GM21528 (cell line): ENCODE measurements around the gene TIMM22.

ENCODE experiments used
- ATAC-seq: cut with Tn5 transposase; IDR thresholded peaks from one replicate; pipeline ENCODE4 v1.9.1; 2021; ENCODE audit warnings: mild to moderate bottlenecking, moderate library complexity; ENCODE audit not compliant: unreplicated experiment, low FRiP score

TIMM22 gene

DNA sequence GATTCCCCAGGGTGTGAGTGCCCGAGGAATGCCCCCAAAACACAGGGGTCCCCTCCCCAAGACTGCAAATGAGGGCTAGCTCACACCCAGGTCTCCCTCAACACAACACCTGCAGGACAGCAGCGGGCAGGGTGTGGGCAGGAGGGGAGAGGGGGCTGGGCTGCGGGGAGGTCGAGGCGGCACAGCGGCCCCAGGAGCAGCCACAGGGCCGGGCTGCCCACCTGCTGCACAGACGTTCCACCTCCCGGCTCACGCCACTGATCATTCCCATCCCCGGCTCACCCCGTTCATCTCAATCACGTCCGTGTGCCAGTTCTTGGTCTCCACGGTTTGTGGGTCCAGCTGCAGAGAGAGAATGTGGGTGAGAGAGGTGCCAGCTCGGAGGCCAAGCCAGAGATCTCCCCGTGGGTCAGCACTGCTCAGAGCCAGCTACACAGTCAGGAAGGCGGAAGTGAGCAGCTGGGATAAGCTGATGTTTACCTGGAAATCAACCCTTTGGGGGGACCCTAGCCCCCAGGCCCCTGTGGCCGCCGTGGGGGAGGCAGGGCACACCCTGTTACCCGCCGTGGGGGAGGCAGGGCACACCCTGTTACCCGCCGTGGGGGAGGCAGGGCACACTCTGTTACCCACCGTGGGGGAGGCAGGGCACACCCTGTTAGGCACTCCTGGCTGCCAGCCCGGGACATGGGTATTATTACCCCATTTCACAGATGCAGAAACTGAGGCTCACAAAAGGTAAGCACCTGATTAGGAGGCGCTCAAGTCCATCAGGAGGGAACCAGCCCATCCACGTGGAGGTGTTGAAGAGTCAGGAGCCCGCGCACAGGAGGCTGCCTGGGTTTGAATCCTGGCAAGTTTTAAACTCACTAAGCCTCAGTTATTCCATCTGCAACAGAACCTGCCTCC, 16.1 kb downstream of the TIMM22 start:
- no peak for ATAC-seq

DNA sequence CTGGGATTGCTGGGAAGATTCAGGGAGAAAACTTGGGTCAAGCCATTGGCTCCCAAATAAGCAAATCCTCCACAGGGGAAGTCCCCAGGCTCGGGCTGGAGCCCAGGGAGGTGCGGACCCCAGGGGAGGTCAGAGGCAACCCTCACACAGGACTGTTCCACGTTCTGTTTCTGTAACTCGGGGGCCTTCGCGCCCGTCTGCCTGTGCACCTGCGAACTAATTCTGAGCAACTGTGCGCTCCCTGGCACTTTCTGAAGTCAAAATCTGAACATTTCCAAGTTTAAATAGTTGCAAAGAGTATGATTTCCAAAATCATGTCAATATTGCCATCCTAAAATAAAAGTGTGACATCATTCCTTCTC, 16.8 kb downstream of the TIMM22 start:
- no peak for ATAC-seq

DNA sequence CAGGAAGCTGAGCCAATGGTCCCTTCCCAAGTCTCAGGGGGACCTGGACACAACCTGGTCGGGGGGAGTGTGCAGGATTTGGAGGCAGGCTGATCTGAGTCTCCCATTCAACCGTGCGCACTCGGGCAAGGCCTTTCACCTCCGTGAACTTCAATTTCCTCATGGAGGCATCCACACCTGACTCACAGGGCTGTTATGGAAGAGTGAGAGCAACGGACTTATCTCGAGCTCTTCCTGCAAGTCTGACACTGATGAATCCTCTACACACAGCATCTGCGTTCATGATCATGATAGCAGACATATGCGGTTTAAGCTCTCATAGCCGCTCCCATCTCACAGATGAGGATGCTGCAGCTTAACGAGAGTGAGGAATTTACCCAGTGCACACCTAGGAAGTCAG, 21.6 kb downstream of the TIMM22 start:
- no peak for ATAC-seq

DNA sequence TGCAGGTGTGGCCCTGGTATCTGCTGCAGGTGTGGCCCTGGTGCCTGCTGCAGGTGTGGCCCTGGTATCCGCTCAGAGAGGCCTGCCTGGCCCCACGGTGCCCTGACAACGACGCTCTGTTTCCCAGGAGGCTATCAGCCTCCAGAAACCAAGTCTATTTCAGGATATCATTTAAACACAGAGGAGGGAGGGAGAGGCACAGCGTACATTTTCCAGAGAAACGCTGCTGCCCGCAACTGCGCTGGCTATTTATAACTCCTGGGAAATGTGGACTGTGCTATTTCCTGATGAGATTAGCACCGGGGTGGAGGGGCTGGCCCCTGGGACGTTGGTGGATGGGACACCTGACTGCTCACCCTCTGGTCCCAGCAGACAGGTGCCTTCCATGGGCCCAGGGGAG, 22.5 kb downstream of the TIMM22 start:
- ATAC-seq = no peak

DNA sequence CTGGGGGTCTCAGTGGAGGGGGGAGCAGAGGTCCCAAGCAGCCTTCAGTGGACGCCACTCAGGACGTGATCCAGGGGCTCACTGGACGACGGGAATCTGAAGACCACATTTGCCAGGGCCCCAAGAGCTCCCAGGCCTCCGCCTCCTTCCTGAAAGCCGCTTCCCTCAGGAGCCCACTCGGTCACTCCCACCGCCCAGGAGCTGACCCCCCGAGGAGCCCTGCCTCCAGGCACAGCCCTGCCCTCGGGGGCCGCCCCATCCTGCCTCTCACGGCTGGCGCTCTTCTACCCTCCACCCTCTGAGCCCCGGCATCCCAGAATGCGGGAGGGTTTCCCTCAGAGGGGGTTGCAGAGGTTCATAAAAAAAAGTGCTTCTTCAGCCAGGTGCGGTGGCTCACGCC, 24.2 kb downstream of the TIMM22 start:
- ATAC-seq = no peak

DNA sequence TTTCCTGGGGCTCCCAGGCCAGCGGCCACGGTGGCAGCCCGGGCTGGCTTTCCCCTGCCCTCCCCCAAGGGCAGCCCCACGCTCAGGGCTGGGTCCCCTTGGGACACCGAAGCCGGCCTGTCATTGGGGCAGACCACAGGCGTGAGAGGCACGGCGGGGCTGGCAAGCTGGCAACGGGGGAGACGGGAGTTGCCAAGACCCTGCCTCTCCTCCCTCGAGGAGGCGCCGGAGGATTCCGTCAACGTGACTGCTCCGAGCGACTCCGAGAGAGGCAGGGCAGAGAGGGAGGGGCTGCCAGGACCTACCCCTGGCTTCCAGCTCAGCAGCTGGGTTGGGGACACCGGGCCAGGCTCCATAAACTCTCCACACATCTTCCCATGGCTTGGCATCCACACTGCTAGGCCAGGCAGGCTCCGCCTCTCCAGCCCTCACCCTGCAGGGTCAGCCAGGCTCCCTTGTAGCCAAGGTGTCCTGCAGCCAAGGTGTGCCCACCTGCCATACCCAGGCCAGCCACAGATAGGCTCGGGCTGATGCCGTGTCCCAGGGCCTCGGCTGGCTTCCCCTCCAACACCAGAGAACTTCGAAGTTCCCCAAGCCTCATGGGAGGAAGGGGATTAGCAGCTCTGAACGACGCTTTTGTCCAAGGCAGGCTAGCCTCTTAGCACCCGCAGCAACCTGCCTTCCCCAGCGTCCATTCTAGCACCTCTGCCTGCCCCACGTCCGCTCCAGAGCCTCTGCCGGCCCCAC, 25.5 kb downstream of the TIMM22 start:
- no peak for ATAC-seq

DNA sequence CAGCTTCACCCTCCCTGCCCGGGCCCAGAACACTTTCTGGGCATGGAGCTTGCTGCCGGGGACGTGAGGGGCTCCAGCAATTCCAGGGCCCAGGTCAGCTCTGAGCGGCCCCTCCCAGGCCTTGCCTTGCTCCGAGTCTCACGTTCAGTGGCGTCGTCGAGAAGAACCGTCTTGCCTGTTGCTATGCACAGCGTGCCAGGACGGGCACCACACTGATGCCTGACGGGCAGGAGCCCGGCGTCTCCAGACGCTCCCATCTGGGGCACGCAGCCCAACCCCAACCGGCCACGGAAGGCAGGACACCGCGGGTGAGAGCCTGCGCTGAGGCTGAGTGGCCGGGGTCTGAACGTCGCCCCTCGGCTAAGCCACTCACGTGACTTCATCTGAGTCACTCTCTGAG, 27.1 kb downstream of the TIMM22 start:
- no peak for ATAC-seq

DNA sequence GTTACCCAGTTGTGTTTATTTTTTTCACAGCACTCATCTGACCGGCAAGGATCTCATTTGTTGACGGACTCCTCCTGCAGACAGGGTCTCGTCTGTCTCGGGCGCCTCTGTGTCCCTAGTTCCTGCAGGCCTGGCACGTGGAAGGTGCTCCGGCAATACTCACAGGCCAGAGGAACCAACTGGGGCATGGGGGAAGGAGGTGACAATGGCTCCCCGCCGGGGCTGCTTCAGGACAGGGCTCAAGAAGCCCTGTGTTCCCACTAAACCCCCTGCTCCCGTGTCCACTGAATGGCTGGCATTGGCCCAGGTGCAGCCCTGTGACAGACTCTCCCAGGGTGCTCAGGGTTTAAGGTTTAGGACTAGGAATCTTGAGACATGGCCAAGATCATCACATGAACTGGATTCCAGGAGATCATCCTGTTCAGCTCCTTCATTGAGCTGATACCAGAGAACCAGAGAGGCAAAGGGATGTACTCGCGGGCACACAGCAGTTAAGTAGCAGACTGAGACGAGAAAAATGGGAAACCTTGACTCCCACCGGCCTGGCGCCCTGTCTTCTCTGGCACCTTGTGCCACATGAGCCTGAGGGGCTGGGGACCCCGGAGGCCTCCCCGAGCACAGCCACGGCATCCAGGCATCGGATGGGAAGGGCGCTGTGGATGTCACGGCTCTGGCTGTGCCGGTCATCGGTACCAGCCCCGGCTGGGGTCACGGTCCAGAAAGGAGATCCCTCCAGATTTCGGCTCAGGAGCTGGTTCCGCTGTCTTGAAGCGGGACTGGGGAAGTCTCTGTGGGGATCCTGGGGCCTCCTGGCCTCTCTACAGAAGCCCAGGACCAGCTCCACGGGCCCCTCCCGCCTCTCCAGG, 29.0 kb downstream of the TIMM22 start:
- no peak for ATAC-seq

DNA sequence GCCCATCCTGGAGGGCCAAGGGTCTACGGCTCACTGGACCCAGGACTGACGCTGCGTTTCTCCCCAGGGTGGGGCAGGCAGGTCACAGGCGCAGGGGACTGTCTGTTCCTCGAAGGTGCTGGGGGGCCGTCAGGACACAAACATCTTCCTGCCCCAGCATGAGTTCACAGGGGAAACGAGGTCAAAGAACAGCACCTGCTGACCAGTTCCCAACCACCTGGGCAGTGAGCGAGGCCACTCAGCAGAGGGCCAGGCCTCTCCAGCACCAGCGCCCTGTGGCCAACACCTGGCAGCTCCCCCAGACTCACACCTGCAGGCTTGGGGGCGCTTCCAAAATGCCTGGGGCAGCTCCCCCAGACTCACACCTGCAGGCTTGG, 29.7 kb downstream of the TIMM22 start:
- no peak for ATAC-seq

DNA sequence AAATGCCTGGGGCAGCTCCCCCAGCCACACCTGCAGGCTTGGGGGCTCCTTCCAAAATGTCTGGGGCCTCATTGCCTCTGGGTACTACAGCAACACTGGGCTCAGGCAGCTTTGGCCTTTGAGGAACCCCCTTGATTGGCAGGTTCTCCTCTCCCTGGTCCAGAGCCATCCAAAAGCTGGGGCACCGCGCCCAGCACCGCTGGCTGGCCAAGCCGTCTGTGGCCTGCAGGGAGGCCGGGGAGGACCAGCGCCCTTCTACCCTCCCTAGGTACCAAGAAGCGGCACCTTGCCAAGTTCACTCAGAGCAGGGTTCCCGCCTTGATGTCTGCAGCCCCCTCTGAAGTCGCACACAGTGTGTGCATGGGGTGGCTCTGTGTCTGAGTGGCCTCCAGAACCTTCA, 30.1 kb downstream of the TIMM22 start:
- ATAC-seq = no peak

DNA sequence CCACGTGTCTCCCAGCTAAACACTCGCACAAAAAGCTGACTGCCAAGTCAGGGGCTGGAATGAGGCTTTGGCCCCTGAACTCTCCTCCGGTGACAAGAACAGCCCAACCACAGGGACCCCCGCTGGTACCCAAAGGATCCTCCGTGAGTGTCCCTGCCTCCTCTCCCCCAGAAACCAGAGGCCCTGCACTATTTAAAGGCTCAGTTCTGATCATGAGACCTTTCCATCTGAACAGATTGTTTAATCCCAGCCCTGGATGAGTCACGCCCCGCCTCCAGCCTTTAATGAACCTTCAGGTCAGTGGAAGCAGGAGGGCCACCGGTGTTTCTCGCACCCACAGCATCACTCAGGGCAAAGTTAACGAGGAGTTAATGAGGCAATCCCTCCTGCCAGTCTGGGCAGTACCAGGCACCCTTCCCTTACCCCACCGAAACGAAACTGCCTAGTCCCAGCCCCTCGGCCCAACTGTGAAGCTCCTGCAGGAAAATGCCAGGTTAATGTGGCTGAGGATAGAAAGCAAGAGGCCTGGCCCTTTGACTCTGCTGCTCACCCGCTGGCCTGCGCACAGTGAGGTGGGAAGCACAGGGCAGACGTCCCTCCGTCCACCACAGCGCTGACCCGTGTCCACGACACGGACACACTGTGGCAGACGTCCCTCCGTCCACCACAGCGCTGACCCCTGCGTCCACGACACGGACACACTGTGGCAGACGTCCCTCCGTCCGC, 32.4 kb downstream of the TIMM22 start:
- ATAC-seq = no peak

DNA sequence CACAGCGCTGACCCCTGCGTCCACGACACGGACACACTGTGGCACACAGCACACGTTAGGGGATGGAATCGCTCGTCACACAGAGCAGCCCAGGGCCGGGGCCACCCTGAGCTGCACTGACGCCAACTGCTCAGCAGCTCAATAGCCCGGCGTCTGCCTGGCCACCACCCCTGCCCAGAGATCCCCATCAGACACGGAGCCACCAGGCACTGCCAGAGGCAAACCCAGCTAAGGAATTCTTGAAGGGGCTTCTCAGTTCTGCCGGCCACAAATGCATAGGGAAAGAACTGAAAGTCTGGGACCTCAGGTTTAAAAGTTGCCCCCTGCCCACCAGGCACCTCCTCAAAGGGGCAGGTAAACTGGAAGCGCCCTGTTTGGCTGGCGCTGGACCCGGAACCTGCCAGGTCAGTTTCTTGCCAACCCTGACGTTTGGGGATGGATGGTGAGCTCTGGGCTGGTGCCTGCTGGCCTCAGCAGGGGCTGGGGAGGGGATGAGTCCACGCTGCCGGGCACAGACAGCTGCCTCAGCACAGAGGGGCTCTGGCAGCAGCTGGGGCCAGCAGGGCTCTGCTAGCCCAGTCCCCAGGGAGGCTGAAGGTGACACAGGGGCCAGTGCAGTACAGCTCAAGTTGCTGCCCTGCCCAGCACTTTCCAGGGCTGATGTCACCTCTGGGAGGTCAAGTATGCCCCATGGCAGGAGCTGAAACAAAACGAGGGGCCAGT, 33.2 kb downstream of the TIMM22 start:
- no peak for ATAC-seq

DNA sequence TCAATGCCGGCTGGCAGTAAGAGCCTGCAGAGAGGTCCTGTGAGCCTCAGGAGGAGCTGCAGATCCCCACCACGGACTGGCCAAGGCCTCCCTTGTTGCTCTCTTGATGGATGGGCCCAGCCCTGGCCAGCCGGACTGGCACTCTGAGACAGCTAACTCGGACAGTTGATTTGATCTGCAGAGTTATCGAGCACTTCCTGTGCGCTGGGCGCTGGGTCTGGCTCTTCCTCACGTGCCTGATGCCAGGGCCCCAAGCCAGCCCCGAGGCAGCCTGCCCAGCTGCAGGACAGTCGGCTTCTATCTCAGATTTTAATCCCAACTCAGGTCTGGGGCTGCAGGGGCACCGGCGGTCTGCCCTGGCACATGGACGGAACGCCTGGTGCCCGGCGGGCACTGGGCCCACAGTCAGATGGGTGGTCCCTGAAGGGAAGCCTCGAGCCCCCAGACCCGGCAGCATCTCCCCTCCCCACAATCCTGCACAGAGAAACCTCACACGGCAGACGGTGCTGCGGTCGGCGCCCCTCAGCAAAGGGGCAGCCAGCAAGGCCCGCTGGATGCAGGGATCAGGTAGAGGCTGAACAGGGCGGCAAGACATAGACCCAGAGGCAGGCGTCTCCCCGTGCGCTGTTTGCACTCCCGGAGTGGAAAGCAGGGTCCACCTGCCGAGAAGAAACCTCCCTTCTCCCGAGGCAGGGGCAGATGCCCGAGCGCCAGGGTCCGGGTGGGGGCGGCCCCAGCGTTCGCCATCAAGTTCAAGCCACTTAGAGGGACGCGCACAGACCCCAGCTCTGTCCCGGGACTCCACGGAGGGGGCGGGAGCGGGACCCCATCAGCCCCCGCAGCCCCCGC, 34.0 kb downstream of the TIMM22 start:
- ATAC-seq = no peak

DNA sequence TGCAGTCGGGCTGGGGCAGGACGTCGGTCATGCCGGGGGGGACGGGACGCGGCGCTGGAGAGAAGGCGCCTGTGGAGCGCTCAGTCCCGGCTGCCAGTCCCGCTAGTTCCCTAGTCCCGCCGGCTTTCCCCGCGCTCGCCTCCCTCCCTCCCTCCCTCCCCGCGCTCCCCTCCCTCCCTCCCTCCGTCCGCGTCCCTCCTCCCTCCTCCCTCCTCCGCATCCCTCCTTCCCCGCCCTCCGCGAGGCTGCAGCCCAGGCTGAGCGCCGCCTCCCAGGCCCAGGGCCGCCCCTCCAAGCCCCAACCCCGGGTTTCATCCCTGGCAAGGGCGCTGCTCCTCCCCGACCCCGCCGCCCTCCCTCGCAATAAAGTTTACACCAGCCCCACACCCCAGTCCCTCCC, 34.8 kb downstream of the TIMM22 start:
- no peak for ATAC-seq

DNA sequence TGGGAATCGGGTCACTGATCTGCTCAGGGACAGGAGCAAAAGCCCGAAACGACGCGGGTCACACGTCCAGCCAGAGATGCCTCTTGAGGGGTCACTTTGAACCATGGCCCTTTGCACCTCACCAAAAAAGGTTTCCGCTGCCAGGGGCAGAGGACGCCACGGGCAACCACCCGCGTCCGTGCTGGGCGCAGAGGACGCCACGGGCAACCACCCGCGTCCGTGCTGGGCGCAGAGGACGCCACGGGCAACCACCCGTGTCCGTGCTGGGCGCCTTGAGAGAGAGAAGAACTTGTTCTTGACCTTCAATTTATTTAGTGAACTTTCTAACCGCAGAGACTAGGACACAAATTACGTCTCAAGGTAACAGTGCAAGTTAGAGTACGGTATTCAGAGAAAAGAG, 35.5 kb downstream of the TIMM22 start:
- no peak for ATAC-seq

DNA sequence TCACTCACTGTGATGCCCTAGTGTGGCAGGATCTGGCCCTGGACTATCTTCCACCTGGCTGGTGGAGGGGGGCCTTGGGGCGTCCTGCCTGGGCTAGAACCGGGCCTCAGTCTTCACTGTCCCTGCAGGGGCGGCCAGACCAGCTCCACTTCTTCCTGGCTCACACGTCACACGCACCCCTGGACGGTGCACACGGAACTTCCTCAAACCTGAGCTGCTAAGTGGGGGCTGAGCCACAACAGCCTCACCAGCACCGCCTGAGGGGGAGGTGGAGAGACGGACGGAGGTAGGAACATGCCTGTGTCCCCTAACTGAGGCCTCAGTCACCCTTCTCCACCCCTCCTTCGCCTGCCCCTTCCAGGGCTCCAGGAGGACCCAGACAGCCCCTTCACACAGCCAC, 36.6 kb downstream of the TIMM22 start:
- ATAC-seq = no peak

DNA sequence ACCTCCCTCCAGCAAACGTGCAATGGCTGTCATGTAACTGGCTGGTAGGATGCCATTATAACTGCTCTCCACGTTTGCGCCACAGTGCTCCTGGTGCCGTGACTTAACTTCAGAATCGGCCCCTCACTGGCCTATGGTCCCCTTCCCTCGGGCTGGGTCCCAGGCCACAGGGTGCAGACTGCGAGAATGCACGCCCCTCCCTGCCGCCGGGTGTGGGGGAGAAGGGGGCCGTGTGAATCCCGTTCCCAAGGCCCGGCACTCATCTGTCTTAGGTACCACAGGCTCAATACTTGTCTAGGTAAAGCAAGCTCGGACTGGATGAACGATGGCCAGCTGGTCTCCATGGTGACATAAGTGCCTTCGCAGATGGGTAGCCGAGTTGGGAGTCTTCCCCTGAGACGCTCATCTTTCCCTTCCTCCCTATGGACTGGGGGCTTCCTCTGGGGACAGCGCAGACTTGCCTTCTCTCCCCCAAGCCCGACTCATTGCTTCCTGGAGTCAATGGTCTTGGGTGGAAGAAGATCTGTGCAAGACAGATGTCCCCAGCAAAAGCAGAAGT, 37.8 kb downstream of the TIMM22 start:
- no peak for ATAC-seq

DNA sequence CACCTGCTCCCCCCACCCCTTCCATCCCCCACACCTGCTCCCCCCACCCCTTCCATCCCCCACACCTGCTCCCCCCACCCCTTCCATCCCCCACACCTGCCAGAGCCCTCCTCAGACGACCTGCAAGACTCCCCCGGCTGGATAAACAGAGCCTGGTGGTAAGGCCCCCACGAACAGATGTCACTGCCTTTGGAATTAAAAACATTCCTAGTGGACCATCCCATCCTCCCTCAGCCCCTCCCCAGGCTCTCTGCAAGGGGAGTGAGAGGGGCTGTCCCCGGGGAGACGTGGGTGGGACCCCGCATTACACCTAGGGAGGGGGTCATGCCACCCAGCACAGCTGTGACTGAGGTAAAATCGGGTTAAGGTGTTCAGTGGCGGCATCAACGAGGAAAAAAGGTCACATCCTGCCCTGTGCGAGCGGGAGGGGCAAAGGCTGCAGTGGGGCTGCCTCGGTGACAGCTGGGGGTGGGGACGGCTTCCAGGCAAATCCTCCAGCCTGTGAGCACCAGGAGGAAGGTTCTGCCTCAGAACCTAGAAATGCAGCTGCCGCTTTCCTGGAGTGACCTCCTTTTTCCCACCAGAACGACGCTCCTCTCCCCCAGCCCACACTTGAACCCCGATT, 38.7 kb downstream of the TIMM22 start:
- ATAC-seq = no peak
